GM19324 (cell line): ENCODE data around the gene MAN1A2.
"Not testable (repeated sequence)": the region's sequence is repeated elsewhere in the genome, so short reads cannot be mapped to it uniquely, and the experiment has no call there.

Experiments used
- ATAC-seq: cut with Tn5 transposase; IDR thresholded peaks from one replicate; pipeline ENCODE4 v1.9.1; 2021; ENCODE audit warnings: mild to moderate bottlenecking, moderate library complexity; ENCODE audit not compliant: unreplicated experiment, low FRiP score

Gene MAN1A2

DNA sequence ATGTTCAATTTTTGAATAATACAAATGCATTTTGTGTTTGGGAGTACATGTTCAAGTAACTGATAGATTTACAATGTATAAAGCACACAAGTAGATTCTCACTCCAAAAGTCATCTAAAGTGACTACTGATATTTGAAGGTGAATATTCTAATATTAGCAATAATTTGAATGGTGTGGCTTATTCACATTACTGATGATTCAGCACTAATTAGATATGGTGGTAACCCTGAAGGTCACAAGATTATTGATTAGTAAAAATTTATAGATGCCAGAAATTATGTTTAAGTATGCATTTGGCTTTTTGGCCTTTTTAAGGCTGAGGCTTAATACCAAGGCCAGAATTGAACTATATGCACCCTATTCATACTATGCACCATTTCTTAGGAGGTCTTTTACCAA, 186.2 kb downstream of the MAN1A2 start:
- ATAC-seq, result no peak

DNA sequence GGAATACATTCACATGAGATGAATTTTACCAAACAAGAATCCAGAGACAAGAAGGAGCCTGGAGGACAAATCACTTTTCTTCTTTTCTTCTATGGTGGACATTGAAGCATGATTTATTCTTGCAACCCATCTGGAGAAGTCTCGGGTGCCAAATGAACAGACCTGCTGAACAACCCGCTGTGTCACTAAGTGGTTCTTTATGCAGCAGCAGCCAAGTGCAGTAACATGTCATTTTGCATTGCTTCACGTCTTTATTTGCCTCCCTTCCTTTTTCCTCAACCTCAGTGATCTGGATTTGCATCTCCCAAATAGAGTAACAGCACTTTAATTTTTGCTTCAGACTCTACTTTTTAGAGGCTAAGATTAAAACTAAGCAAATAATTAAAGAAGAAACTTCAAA, 188.6 kb downstream of the MAN1A2 start:
- no peak for ATAC-seq

DNA sequence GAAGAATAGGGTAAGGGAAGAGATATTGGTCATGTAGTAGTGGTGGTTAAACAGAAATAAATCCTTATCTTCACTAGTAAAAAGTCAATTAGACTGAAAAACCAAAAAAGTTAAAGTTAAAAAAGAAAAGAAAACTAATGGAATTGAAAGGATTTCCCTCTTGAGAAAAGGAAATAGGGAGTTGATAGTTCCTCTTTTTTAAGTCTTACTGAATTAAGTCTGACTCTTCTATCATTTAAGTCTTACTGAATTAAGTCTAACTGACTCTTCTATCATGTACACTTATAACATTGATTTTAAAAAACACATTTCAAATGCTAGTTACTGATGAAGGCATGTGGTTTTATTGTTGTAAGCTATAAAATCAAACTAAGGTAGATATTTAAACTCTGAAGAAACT, 189.1 kb downstream of the MAN1A2 start:
- ATAC-seq, result no peak

DNA sequence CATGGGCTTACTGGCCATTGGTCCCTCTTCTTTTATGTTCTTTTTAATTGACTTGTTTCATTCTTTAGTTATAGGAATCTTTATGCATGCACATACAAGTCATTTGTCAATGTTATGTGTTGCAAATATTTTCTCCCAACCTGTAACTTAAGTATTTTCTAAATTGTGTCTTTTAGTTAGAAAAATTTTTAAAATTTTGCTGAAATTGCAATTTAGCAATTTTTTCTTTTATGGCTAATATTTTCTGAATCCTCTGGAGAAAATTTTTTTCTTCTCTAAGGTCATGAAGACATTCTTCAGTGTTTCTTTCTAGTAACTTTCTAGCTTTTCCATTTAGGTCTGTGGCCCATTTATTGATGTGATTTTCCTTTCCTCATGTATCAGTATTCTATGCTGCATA, 189.7 kb downstream of the MAN1A2 start:
- no peak for ATAC-seq

- not testable (repeated sequence) for ATAC-seq
These were observed 191.2 kb downstream of the MAN1A2 start for GRCh38 chr1:117558451-117558850.

- ATAC-seq, result no peak
These were observed 191.9 kb downstream of the MAN1A2 start for GRCh38 chr1:117559139-117559538.

GRCh38 chr1:117559985-117560384, 192.7 kb downstream of the MAN1A2 start:
- ATAC-seq, result no peak

GRCh38 chr1:117561071-117561470, 193.8 kb downstream of the MAN1A2 start:
- no peak for ATAC-seq

- ATAC-seq, result no peak
These were observed 194.3 kb downstream of the MAN1A2 start for GRCh38 chr1:117561551-117561950.

DNA sequence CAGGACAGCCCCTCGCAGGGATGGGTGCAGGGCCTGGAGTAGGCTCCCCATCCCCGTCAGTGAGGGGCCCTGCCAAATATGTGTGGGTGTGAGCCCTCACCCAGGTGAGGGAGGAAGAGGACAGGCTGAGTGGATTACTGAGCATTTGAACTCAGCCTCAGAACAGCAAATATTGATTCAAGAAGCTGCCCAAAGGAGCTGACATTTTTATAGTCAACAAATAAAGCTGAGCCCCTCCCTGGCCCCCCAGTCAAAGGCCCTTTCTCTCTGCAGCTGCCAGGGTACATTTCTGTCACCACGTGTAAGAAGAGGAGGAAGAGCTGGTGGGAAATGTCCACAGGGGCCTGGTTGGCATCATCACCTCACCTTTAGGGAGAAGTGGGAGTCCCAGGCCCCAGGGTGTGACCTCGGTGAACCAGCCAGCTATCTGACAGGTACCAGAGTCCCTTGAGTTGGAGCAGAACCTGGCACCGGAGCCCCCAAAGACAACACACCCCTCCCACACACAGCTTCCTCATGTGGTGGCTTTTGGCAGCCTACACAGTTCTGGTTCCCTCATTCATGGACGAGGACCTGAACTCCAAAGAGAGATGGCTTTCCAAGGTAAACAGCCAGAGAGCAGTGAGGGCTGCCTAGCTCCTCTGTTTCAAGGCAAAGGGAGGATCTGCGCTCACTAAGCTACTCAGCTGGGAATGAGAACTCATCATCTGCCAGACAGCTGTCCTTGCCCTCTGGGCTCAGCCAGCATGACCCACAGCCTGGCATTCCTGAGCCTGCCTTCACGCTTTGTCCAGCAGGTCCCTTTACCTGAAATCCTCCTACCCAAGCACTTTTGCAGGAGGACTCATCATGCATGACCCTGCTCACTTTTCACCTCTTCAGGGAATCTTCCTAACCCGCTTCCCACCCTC, 195.6 kb downstream of the MAN1A2 start:
- ATAC-seq, result no peak

DNA sequence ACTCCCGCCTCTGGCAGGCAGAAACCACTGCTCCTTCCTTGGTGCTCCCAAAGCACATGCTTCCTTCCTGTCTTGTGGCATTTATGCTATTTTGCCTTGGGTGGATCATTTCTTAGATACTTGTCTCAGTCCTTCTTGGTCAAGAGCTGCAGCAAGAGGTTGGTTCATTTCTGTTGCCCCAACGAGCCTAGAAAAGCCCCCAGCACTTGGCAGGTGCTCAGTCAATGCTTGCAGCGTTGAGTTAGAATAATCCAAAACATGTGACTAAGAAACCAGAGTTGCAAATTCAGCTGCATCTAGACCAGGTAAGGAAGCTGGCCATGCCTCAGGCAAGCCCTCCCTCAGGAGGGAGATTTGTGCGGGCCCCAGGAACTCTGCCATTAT, 196.2 kb downstream of the MAN1A2 start:
- ATAC-seq, result no peak

GRCh38 chr1:117564227-117565075, 197.2 kb downstream of the MAN1A2 start:
- ATAC-seq, result no peak

DNA sequence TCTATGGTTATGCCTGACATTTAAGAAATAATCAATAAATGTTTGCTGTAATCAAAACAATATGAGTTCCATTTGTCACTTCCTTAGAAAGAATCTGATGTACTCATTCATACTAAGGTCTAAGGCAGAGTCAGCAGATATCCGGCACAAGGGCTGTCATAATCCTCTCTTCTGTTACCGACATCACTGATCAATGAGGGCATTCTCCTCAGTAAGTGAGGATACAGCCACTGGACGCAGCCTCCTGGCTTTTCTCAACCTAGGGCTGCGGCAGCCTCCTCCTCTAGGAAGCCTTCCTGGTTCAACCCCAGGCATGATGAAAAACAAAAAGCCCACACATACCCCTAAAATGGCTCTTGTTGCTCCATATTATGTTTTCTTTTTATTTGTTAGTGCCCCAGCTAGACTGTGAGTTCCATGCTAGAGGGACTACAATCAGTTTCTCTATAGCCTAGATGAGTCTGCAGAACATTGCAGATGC, 197.9 kb downstream of the MAN1A2 start:
- no peak for ATAC-seq

GRCh38 chr1:117565745-117566455, 198.7 kb downstream of the MAN1A2 start:
- no peak for ATAC-seq

- no peak for ATAC-seq
These were observed 199.3 kb downstream of the MAN1A2 start for GRCh38 chr1:117566556-117566955.

- no peak for ATAC-seq
These were observed 200.2 kb downstream of the MAN1A2 start for GRCh38 chr1:117567435-117567834.

GRCh38 chr1:117567976-117568375, 200.7 kb downstream of the MAN1A2 start:
- no peak for ATAC-seq

GRCh38 chr1:117568999-117569398, 201.8 kb downstream of the MAN1A2 start:
- ATAC-seq, result no peak

DNA sequence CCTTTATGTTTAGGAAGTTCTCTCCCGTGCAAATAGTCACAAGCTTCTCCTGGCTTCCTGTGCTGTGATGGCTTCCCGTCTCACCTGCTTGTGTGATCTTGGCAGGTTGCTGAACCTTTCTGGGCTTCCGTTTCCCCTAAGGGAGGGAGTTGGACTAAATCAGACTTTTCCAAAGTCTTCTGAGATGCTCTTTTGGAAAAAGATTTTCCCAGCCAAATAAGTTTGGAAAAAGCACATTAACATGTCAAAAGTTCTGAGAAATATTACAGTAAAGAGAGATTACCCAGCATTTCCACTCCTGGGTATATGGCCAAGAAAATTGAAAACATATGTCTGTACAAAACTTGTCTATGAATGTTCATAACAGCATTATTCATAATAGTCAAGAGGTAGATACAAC, 202.6 kb downstream of the MAN1A2 start:
- ATAC-seq, result no peak

DNA sequence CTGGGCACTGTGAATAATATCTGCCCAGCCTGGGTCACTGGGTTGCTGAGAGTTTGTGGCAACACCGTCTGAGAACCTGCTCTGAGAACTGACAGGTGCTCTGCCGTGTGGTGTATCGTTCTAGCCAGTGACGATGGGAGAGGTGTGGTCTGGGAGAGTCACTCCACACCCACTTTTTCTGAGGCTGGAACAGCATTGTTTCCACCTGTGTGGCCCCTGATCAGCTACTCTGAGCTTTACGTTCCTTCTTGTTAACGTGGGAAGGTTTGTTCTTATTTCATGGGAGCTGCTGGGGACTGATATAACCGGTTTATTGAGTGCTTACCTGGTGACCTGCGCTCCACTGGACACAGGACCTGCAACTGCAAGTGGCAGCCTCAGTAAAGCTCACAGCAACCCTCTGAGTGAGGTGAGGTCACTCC, 203.8 kb downstream of the MAN1A2 start:
- no peak for ATAC-seq

GRCh38 chr1:117571496-117571895, 204.2 kb downstream of the MAN1A2 start:
- no peak for ATAC-seq
